Tibial nerve (tissue), 3 donors: ENCODE measurements around the gene EPHA3.

ENCODE experiments used
- CTCF ChIP-seq, 5 experiments: fragments of 200-600 bp in 3 of 5; fragments of 450-650 bp in 2 of 5; sonication (generic) in 3 of 5; IDR thresholded peaks; one replicate each; pipeline ENCODE4 v1.5.1; 2016 to 2019; ENCODE audit warnings: antibody characterized with exemption in 5 of 5, mild to moderate bottlenecking in 3 of 5, moderate library complexity in 2 of 5
- POLR2A ChIP-seq, 2 donors: fragments of 450-650 bp; IDR thresholded peaks; one replicate each; pipeline ENCODE4 v1.6.1; 2017; ENCODE audit warnings: antibody characterized with exemption in 2 of 2, mild to moderate bottlenecking in 2 of 2, moderate library complexity in 2 of 2

- no peak for TF ChIP-seq CTCF (IDR thresholded peaks at IDR 0.05)
- no peak for TF ChIP-seq POLR2A (IDR thresholded peaks at IDR 0.05)
These were observed 124.7 kb downstream of the EPHA3 start for GRCh38 chr3:89232155-89232554.
